ENCODE results near the gene APC. TPM values are rescaled to one million over a fixed set of nuclear protein-coding genes. Genes with fewer than 3 reads are reported as not detected.

APC gene
- total and polyA plus RNA-seq, 4 donors: 4.8 to 36.2 (median 24.4) TPM

DNA sequence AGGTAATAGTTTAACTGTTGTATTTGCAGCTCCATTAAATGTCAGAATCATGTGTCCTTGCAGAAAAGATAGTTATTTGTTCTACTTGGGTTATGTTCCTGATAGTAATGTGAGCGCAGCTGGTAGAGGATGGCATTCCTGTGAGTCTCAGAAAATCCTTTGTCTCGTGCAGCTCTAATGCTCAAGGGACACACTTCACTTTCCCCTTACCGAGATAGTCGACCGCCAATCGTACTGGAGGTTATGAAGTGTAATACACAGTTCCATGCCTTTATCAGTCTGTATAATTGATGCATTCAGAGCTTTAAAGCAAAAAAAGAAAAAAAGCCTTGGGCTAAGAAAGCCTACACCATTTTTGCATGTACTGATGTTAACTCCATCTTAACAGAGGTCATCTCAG is 63.2 kb downstream of the APC start:
- WGBS: 97% methylated on average over 6 of the region's 6 CpGs

More for the DNA sequence above, 63.2 kb downstream of the APC start:
- Histone ChIP-seq H3K36me3 (ENCODE audit: control insufficient read depth in 4 of 4, insufficient read depth in 3 of 4, low read depth in 1 of 4, low read length in 3 of 4) (peaks cover 0 to 10% (median 2%) of the 10 kb centered on the region in 4 donors), H3K4me3 (ENCODE audit: low read depth in 1 of 3, low read length in 3 of 3) (no peak overlapping the region), H3K4me1 (ENCODE audit: control insufficient read depth in 4 of 4, insufficient read depth in 4 of 4, low read length in 3 of 4) (no peaks in the 10 kb centered on the region), H3K9ac (ENCODE audit: low read depth in 1 of 2, low read length in 2 of 2) (no peak overlapping the region), H3K9me3 (ENCODE audit: control insufficient read depth in 4 of 4, low read length in 3 of 4) (no peaks in the 10 kb centered on the region), H3K27ac (ENCODE audit: low read depth in 1 of 2, low read length in 2 of 2) (no peak overlapping the region), H3K27me3 (ENCODE audit: control insufficient read depth in 4 of 4, insufficient read depth in 4 of 4, low read length in 3 of 4) (no peaks in the 10 kb centered on the region)
- TF ChIP-seq JUND (IDR thresholded peaks at IDR 0.05) (no peak), YY1 (IDR thresholded peaks at IDR 0.05) (no peak), FOXA1 (IDR thresholded peaks at IDR 0.05) (no peak), SP1 (IDR thresholded peaks at IDR 0.05) (no peak), HNF4G (IDR thresholded peaks at IDR 0.05) (no peak), NR2F2 (IDR thresholded peaks at IDR 0.05) (no peak), HNF4A (conservative IDR thresholded peaks at IDR 0.05) (no peak), EGR1 (IDR thresholded peaks at IDR 0.05; ENCODE audit: low read depth in 2 of 2) (no peak), RAD21 (IDR thresholded peaks at IDR 0.05) (no peak), FOXA2 (IDR thresholded peaks at IDR 0.05) (no peak), RXRA (IDR thresholded peaks at IDR 0.05) (no peak), GABPA (IDR thresholded peaks at IDR 0.05 in 1 of 2, conservative IDR thresholded peaks at IDR 0.05 in 1 of 2) (no peak), TAF1 (conservative IDR thresholded peaks at IDR 0.05) (no peak)
- TF ChIP-seq, protein P1, sequence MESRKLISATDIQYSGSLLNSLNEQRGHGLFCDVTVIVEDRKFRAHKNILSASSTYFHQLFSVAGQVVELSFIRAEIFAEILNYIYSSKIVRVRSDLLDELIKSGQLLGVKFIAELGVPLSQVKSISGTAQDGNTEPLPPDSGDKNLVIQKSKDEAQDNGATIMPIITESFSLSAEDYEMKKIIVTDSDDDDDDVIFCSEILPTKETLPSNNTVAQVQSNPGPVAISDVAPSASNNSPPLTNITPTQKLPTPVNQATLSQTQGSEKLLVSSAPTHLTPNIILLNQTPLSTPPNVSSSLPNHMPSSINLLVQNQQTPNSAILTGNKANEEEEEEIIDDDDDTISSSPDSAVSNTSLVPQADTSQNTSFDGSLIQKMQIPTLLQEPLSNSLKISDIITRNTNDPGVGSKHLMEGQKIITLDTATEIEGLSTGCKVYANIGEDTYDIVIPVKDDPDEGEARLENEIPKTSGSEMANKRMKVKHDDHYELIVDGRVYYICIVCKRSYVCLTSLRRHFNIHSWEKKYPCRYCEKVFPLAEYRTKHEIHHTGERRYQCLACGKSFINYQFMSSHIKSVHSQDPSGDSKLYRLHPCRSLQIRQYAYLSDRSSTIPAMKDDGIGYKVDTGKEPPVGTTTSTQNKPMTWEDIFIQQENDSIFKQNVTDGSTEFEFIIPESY (IDR thresholded peaks at IDR 0.05): no peak
- TF ChIP-seq, protein P2, sequence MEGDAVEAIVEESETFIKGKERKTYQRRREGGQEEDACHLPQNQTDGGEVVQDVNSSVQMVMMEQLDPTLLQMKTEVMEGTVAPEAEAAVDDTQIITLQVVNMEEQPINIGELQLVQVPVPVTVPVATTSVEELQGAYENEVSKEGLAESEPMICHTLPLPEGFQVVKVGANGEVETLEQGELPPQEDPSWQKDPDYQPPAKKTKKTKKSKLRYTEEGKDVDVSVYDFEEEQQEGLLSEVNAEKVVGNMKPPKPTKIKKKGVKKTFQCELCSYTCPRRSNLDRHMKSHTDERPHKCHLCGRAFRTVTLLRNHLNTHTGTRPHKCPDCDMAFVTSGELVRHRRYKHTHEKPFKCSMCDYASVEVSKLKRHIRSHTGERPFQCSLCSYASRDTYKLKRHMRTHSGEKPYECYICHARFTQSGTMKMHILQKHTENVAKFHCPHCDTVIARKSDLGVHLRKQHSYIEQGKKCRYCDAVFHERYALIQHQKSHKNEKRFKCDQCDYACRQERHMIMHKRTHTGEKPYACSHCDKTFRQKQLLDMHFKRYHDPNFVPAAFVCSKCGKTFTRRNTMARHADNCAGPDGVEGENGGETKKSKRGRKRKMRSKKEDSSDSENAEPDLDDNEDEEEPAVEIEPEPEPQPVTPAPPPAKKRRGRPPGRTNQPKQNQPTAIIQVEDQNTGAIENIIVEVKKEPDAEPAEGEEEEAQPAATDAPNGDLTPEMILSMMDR (IDR thresholded peaks at IDR 0.05; ENCODE audit: low read depth, low read length, missing input control): no peak
- TF ChIP-seq, protein P3, sequence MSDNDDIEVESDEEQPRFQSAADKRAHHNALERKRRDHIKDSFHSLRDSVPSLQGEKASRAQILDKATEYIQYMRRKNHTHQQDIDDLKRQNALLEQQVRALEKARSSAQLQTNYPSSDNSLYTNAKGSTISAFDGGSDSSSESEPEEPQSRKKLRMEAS (IDR thresholded peaks at IDR 0.05): no peak
- TF ChIP-seq, protein P4, sequence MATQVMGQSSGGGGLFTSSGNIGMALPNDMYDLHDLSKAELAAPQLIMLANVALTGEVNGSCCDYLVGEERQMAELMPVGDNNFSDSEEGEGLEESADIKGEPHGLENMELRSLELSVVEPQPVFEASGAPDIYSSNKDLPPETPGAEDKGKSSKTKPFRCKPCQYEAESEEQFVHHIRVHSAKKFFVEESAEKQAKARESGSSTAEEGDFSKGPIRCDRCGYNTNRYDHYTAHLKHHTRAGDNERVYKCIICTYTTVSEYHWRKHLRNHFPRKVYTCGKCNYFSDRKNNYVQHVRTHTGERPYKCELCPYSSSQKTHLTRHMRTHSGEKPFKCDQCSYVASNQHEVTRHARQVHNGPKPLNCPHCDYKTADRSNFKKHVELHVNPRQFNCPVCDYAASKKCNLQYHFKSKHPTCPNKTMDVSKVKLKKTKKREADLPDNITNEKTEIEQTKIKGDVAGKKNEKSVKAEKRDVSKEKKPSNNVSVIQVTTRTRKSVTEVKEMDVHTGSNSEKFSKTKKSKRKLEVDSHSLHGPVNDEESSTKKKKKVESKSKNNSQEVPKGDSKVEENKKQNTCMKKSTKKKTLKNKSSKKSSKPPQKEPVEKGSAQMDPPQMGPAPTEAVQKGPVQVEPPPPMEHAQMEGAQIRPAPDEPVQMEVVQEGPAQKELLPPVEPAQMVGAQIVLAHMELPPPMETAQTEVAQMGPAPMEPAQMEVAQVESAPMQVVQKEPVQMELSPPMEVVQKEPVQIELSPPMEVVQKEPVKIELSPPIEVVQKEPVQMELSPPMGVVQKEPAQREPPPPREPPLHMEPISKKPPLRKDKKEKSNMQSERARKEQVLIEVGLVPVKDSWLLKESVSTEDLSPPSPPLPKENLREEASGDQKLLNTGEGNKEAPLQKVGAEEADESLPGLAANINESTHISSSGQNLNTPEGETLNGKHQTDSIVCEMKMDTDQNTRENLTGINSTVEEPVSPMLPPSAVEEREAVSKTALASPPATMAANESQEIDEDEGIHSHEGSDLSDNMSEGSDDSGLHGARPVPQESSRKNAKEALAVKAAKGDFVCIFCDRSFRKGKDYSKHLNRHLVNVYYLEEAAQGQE (IDR thresholded peaks at IDR 0.05): no peak
- TF ChIP-seq, protein P5, sequence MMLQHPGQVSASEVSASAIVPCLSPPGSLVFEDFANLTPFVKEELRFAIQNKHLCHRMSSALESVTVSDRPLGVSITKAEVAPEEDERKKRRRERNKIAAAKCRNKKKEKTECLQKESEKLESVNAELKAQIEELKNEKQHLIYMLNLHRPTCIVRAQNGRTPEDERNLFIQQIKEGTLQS (IDR thresholded peaks at IDR 0.05): no peak
- no peak for DNase-seq (ENCODE audit: low spot score)

Measured in liver (tissue), 9 donors.